PC-3 (cell line): ENCODE results near the gene NXPE3.
"Not testable (repeated sequence)": the region's sequence is repeated elsewhere in the genome, so short reads cannot be mapped to it uniquely, and the experiment has no call there.

Source experiments
- CTCF ChIP-seq: fragments of 300-600 bp; sonication (generic); conservative IDR thresholded peaks from 2 replicates; pipeline ENCODE4 v1.5.1; 2017; ENCODE audit warnings: antibody characterized with exemption, low read depth, mild to moderate bottlenecking, low read length
- EZH2 ChIP-seq: fragments of 300-600 bp; sonication (generic); IDR thresholded peaks from one replicate; pipeline ENCODE4 v1.6.1; 2017; ENCODE audit warnings: antibody characterized with exemption, mild to moderate bottlenecking, low read length; ENCODE audit not compliant: unreplicated experiment
- EZH2phosphoT487 ChIP-seq: fragments of 300-600 bp; sonication (generic); IDR thresholded peaks from 2 replicates; pipeline ENCODE4 v1.6.1; 2018; ENCODE audit warnings: mild to moderate bottlenecking, antibody characterized with exemption, low read length, borderline replicate concordance

- TF ChIP-seq CTCF, EZH2, EZH2phosphoT487: not testable (repeated sequence)
Observed at GRCh38 chr3:101741914-101742313, 37.1 kb upstream of the NXPE3 start.
